WI38 (cell line): ENCODE measurements around the gene BLCAP.
A peak's percentile ranks its signal among the peaks of the same experiment; 100 is the strongest.
"Not testable (repeated sequence)": the region's sequence is repeated elsewhere in the genome, so short reads cannot be mapped to it uniquely, and the experiment has no call there.

ENCODE experiments used
- H3K4me3 ChIP-seq: 2 replicates; pipeline ENCODE4 v1.5.1; 2011; ENCODE audit warnings: low read depth, mild to moderate bottlenecking, control low read depth, low read length
- CTCF ChIP-seq: IDR thresholded peaks from 2 replicates; pipeline ENCODE4 v1.5.1; 2012; ENCODE audit warnings: low read depth, mild to moderate bottlenecking, control low read depth, low read length

The BLCAP gene

DNA sequence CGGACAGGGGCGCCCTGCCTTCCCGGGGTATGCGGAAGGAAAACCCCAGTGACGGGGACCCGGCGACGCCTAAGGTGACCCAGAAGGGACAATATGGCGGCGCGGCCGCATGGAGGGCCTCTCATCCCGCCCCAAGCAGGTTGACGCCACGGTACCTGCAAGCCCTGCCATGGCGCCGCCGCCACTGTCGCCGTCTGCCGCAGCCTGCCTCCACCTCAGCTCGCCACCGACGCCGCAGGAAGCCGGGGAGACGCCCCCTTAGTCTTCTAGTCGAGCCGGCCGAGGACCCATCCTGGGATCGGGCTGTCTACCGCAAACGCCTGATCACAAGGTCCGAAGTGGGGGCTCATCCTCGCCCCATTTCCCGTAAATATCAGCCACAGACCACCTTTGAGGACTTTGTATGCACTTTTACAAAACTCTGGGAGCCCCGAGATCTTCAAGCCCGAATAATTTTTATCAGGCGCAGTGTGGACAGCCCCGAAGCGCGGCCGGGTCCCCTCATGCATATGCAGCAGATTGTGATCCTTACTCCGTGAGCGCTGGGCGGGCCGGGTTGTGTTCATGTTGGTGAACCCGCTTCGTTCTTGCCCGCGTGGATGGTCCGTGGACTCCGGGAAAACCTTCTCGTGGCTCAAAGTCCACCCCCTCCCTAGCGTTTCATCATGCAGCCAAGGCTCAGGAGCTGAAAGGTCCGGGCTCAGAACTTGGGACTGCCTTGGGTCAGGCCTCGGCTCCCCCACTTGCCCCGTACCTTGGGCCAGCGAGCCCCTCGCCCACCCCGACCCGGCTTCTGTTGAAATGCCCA is at the start of gene BLCAP:
BLCAP (minus strand) TSS at position 239 of the 808 bp plus-strand sequence. CDS start 8,702 bp downstream, outside the sequence.
- H3K4me3 ChIP-seq = peak within 1 kb of the TSS; percentile 94
- no peak for TF ChIP-seq CTCF

DNA sequence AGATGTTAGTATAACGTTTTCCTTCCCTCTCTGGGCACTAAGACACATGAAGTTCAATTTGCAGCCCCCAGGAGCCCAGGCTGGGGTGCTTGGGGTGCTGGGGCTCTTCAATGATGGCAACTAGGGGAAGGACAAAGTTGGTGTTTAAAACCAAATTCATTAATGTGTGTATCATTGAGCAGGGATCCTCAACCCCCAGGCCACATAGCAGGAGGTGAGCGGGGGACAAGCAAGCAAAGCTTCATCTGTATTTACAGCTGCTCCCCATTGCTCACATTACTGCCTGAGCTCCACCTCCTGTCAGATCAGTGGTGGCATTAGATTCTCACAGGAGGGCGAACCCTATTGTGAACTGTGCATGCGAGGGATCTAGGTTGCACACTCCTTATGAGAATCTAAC is 49.8 kb upstream of the BLCAP start:
- not testable (repeated sequence) for H3K4me3 ChIP-seq

DNA sequence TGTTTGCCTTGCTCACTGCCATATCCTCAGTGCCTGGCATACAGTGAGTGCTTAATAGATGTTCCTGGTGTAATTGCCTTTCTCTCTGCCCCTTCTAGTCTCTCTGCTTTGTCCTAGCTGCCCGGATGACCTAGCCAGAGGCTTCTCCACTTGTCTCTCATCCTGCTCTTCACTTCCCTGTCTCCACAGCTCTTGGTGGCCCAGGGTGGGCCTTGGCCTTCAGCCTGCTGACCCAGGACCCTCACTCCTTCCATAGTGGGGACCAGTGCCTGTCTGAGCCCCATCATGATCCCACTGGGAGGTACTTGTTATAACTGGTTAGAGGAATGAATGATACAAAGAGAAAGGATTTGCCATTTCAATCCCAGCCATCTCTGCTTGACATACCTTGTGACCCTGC is 49.2 kb upstream of the BLCAP start:
- no peak overlapping the region for H3K4me3 ChIP-seq
- TF ChIP-seq CTCF = no peak

DNA sequence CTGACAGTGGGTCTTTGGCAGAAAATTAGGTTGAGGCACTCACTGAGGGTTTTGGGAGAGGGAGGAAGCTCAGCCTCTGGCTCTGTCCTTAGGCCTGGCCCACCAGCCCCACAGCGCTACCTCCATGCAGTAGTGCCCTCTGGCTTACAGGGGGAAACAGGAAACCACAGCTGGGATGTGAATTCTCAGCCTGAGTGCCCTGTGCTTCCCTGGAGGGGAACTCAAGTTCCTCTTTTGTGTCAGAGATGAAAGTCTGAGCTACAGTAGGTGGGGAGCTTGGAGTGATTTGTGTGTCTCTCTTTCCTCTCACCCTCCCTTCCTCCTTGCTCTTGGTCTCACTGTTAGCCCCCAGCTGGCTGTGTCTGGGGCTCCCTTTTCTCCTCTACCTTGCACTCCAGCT is 48.2 kb upstream of the BLCAP start:
- H3K4me3 ChIP-seq = no peak overlapping the region
- TF ChIP-seq CTCF = no peak

DNA sequence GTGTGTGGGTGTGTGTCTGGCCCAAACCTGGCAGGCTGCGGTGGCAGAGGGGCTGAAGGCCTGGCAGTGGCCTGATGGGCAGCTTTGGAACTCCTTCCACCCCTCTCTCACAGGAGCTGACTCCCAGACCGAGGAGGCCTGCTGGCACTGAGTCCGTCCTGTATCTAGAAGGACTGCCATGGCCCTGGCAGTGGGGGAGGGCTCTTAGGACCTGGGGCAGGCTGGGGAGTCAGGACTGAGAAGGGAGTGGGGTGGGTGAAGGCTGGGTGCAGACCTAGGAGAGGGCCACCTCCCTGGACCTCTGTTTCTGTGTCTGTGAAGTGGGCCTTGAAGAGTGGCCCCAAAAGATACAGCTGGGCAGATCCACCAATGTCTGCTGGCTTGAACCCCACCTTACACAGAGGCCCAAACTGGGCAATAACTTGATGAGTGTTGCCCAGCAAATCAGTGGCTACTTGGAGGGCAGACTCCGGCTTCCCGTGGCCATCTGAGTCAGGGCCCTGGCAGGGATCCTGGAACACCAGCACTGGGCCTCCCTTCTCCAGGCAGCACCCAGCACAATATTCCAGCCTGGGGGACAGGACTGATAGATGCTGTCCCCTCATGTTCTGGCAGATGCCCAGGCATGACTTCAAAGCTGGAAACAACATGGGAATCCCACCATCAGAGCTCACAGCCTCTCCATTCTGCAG is 46.7 kb upstream of the BLCAP start:
- TF ChIP-seq CTCF = no peak
- no peak overlapping the region for H3K4me3 ChIP-seq

GRCh38 chr20:37573626-37574198 is 46.0 kb upstream of the BLCAP start:
- no peak overlapping the region for H3K4me3 ChIP-seq
- no peak for TF ChIP-seq CTCF

DNA sequence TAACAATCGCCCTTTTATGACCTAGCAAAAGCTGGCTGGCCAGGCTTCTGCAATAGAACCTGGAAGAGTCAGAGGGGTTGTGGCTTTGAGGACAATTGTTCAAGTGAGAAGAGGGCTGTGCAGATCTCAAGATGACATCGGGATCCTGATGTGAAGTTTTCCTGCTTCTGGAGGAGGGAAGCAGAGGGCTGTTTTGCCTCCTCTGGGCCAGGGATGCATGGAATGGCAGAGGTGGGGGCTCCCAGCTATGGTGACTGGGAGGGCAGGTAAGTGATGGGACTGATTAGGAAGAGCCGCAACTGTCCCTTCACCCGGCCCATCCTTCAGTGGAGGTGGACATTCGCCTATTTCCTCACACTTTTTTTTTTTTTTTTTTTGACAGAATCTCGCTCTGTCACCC is 43.4 kb upstream of the BLCAP start:
- no peak overlapping the region for H3K4me3 ChIP-seq

More for the DNA sequence above, 43.4 kb upstream of the BLCAP start:
- TF ChIP-seq CTCF = no peak
